ENCODE results near the gene PGA3. TPM values are rescaled to one million over a fixed set of nuclear protein-coding genes. Genes with fewer than 3 reads are reported as not detected.
"Not testable (repeated sequence)": the region's sequence is repeated elsewhere in the genome, so short reads cannot be mapped to it uniquely, and the experiment has no call there.

PGA3 gene
- polyA plus RNA-seq (2013, experiment 1 of 2) = not detected
- 0.44 TPM for polyA plus RNA-seq (2013, experiment 2 of 2)

GRCh38 chr11:61202950-61203746 is at the start of gene PGA3:
TSS of gene PGA3 (plus strand) at chr11:61203515. CDS start at chr11:61203565, 50 bp downstream.
- not testable (repeated sequence) for H3K27ac ChIP-seq (ENCODE audit: low read depth, low read length); H3K27me3 ChIP-seq (ENCODE audit: insufficient read depth, low read length); H3K4me3 ChIP-seq (ENCODE audit: low read length); H3K4me1 ChIP-seq (ENCODE audit: insufficient read depth, low read length); H3K9me3 ChIP-seq (ENCODE audit: insufficient read depth, low read depth, low read length); H3K9ac ChIP-seq (ENCODE audit: low read depth, low read length); H3K36me3 ChIP-seq (ENCODE audit: insufficient read depth, low read length)
- 74% methylated on average over 13 of the region's 18 CpGs for WGBS

DNA sequence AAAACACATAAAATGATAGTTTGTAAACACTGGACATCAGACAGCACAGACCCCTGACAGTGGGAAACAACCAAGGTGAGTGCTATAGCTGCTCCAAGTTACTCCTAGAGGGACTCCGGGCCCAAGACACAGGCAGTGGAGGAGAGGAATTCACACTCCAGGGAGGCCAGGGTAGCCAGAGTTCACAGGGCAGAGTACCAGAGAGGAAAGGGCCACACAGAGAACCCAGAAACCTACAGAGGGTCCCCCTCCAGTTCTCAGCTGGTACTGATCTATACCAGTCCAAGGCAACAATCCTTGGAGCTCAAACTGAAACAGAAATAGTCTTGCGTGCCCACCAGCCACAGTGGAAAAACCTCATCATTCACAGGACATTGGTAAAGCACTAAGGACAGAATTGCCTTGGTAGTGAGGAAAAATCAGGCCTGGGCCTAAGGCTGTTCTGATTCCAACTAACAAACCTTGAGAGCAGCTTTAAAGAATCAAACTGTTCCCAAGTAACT is 49.7 kb upstream of the PGA3 start:
- no peaks in the 10 kb centered on the region for H3K9me3 ChIP-seq (ENCODE audit: insufficient read depth, low read depth, low read length)
- no peak overlapping the region for H3K27ac ChIP-seq (ENCODE audit: low read depth, low read length)
- no peaks in the 10 kb centered on the region for H3K27me3 ChIP-seq (ENCODE audit: insufficient read depth, low read length)
- WGBS = 80% methylated on average over 2 of the region's 2 CpGs
- peaks cover 4% of the 10 kb centered on the region; the same call in 1 of the 2 replicates for H3K36me3 ChIP-seq (ENCODE audit: insufficient read depth, low read length)
- H3K9ac ChIP-seq (ENCODE audit: low read depth, low read length) = no peak overlapping the region
- peaks cover 44% of the 10 kb centered on the region for H3K4me1 ChIP-seq (ENCODE audit: insufficient read depth, low read length)
- H3K4me3 ChIP-seq (ENCODE audit: low read length) = no peak overlapping the region

DNA sequence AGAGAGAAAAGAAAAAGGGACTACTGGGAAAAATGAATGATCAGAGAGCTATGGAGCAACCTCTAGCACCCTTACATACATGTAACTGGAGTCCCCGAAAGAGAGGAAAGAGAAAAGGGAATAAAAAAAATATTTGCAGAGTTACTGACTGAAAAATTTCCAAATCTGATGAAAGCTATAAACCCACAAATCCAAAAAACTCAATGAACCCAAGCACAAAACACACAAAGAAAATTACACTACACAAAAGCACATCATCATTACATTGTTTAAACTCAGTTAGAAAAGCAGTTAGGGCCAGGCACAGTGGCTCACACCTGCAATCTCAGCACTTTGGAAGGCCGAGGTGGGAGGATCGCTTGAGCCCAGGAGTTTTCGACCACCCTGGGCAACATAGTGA is 48.8 kb upstream of the PGA3 start:
- 98% methylated on average over 3 of the region's 4 CpGs for WGBS
- no peak overlapping the region for H3K4me3 ChIP-seq (ENCODE audit: low read length)
- no peak overlapping the region for H3K27ac ChIP-seq (ENCODE audit: low read depth, low read length)
- peaks cover 4% of the 10 kb centered on the region; the same call in 1 of the 2 replicates for H3K36me3 ChIP-seq (ENCODE audit: insufficient read depth, low read length)
- no peaks in the 10 kb centered on the region for H3K9me3 ChIP-seq (ENCODE audit: insufficient read depth, low read depth, low read length)
- H3K9ac ChIP-seq (ENCODE audit: low read depth, low read length) = no peak overlapping the region
- H3K4me1 ChIP-seq (ENCODE audit: insufficient read depth, low read length) = peaks cover 48% of the 10 kb centered on the region
- no peaks in the 10 kb centered on the region for H3K27me3 ChIP-seq (ENCODE audit: insufficient read depth, low read length)

GRCh38 chr11:61155312-61155711 is 48.0 kb upstream of the PGA3 start:
- Histone ChIP-seq H3K36me3 (ENCODE audit: insufficient read depth, low read length) (peaks cover 4% of the 10 kb centered on the region; the same call in 1 of the 2 replicates), H3K4me3 (ENCODE audit: low read length) (no peak overlapping the region), H3K4me1 (ENCODE audit: insufficient read depth, low read length) (peaks cover 43% of the 10 kb centered on the region), H3K27me3 (ENCODE audit: insufficient read depth, low read length) (no peaks in the 10 kb centered on the region), H3K9me3 (ENCODE audit: insufficient read depth, low read depth, low read length) (no peaks in the 10 kb centered on the region), H3K27ac (ENCODE audit: low read depth, low read length) (no peak overlapping the region), H3K9ac (ENCODE audit: low read depth, low read length) (no peak overlapping the region)
- 91% methylated on average over 1 of the region's 1 CpG for WGBS

- 89% methylated on average over 3 of the region's 5 CpGs for WGBS
- Histone ChIP-seq H3K4me3 (ENCODE audit: low read length) (no peak overlapping the region), H3K9me3 (ENCODE audit: insufficient read depth, low read depth, low read length) (no peaks in the 10 kb centered on the region), H3K4me1 (ENCODE audit: insufficient read depth, low read length) (peaks cover 42% of the 10 kb centered on the region), H3K9ac (ENCODE audit: low read depth, low read length) (no peak overlapping the region), H3K27me3 (ENCODE audit: insufficient read depth, low read length) (no peaks in the 10 kb centered on the region), H3K27ac (ENCODE audit: low read depth, low read length) (no peak overlapping the region), H3K36me3 (ENCODE audit: insufficient read depth, low read length) (peaks cover 4% of the 10 kb centered on the region; the same call in 1 of the 2 replicates)
Observed at GRCh38 chr11:61155741-61156140, 47.6 kb upstream of the PGA3 start.

GRCh38 chr11:61157743-61158142 is 45.6 kb upstream of the PGA3 start:
- H3K9ac ChIP-seq (ENCODE audit: low read depth, low read length) = no peak overlapping the region
- peaks cover 4% of the 10 kb centered on the region; the same call in 1 of the 2 replicates for H3K36me3 ChIP-seq (ENCODE audit: insufficient read depth, low read length)
- H3K4me1 ChIP-seq (ENCODE audit: insufficient read depth, low read length) = peaks cover 37% of the 10 kb centered on the region
- H3K27ac ChIP-seq (ENCODE audit: low read depth, low read length) = no peak overlapping the region
- WGBS = 88% methylated on average over 3 of the region's 3 CpGs
- H3K4me3 ChIP-seq (ENCODE audit: low read length) = no peak overlapping the region
- H3K9me3 ChIP-seq (ENCODE audit: insufficient read depth, low read depth, low read length) = no peaks in the 10 kb centered on the region
- H3K27me3 ChIP-seq (ENCODE audit: insufficient read depth, low read length) = no peaks in the 10 kb centered on the region

GRCh38 chr11:61158691-61159381 is 44.5 kb upstream of the PGA3 start:
- Histone ChIP-seq H3K36me3 (ENCODE audit: insufficient read depth, low read length) (peaks cover 4% of the 10 kb centered on the region; the same call in 1 of the 2 replicates), H3K4me3 (ENCODE audit: low read length) (no peak overlapping the region), H3K9ac (ENCODE audit: low read depth, low read length) (no peak overlapping the region), H3K27me3 (ENCODE audit: insufficient read depth, low read length) (no peaks in the 10 kb centered on the region), H3K4me1 (ENCODE audit: insufficient read depth, low read length) (peaks cover 26% of the 10 kb centered on the region), H3K9me3 (ENCODE audit: insufficient read depth, low read depth, low read length) (no peaks in the 10 kb centered on the region), H3K27ac (ENCODE audit: low read depth, low read length) (no peak overlapping the region)
- 81% methylated on average over 3 of the region's 3 CpGs for WGBS

GRCh38 chr11:61160487-61161189 is 42.7 kb upstream of the PGA3 start:
- peak overlapping the region; percentile 85 for H3K4me3 ChIP-seq (ENCODE audit: low read length)
- WGBS = 32% methylated on average over 16 of the region's 25 CpGs
- H3K36me3 ChIP-seq (ENCODE audit: insufficient read depth, low read length) = peaks cover 4% of the 10 kb centered on the region; the same call in 1 of the 2 replicates
- peaks cover 23% of the 10 kb centered on the region for H3K4me1 ChIP-seq (ENCODE audit: insufficient read depth, low read length)
- H3K27ac ChIP-seq (ENCODE audit: low read depth, low read length) = peak overlapping the region; percentile 54; the same call in 1 of the 2 replicates
- H3K9me3 ChIP-seq (ENCODE audit: insufficient read depth, low read depth, low read length) = no peaks in the 10 kb centered on the region
- H3K27me3 ChIP-seq (ENCODE audit: insufficient read depth, low read length) = no peaks in the 10 kb centered on the region
- peak overlapping the region; percentile 93 for H3K9ac ChIP-seq (ENCODE audit: low read depth, low read length)

DNA sequence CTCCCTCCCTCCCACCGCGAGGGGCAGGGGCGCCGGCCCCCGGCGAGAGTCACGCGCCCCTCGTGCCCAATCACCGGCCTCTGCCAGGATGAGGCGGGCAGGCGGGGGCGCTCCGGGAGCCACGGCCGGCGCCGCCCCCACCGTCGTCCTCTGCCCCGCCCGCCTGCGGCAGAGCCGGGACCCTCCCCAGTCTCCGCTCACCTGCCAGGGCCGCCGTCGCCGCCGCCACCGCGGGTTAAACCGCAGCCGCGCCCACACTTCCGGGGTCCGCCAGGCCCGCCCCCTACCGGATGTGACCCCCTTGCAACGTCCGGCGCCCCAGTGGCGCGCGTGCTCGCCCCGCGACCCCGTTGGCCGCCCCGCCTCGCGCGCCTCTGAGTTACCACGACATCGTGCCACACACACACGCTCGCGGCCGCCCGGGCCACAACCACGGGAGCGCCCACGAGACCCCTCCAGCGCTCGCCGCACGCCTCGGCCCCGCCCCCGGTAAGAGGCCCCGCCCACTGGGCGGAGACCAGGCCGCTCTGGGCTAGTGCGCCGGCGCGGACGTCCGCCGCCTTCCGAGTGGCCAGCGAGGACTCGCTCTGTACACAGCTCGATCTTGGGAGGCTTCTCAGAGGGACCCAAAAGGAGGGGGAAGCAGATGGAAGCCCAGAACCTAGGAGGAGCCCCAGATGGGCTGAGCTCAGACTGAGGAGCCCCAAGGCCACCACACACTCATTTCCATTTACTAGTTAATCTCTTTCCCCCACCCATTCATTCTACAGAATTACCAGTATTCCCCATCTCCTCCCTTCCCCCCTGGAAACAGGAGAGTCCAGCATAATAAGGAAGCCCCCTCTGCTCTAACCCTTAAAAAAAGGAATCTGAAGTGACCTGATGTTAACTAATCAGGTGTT is 41.9 kb upstream of the PGA3 start, which contains the start of gene VPS37C:
TSS of gene VPS37C (minus strand) at position 237 of the 902 bp plus-strand sequence. CDS start 22,597 bp downstream, outside the sequence.
- Histone ChIP-seq H3K9me3 (ENCODE audit: insufficient read depth, low read depth, low read length) (no peaks in the 10 kb centered on the region), H3K27ac (ENCODE audit: low read depth, low read length) (peak within 1 kb of the TSS; percentile 97), H3K36me3 (ENCODE audit: insufficient read depth, low read length) (peaks cover 4% of the 10 kb centered on the region; the same call in 1 of the 2 replicates), H3K4me1 (ENCODE audit: insufficient read depth, low read length) (peaks cover 23% of the 10 kb centered on the region), H3K4me3 (ENCODE audit: low read length) (peak within 1 kb of the TSS; percentile 85), H3K9ac (ENCODE audit: low read depth, low read length) (peak within 1 kb of the TSS; percentile 93), H3K27me3 (ENCODE audit: insufficient read depth, low read length) (no peaks in the 10 kb centered on the region)
- 0% methylated on average over 84 of the region's 85 CpGs for WGBS
